ENCODE data around the gene SNN. TPM values are rescaled to one million over a fixed set of nuclear protein-coding genes. Genes with fewer than 3 reads are reported as not detected.

SNN gene
- total and polyA plus RNA-seq, 2 of the 4 experiments (the other 2 are of a cell fraction): 10.0 to 13.0 TPM

- TF ChIP-seq CEBPB (IDR thresholded peaks at IDR 0.05; ENCODE audit: low read depth, low read length): no peak
- TF ChIP-seq ELK1 (IDR thresholded peaks at IDR 0.05; ENCODE audit: borderline replicate concordance, low read depth, low read length): no peak
- TF ChIP-seq FOS (IDR thresholded peaks at IDR 0.05; ENCODE audit: low read depth, low read length): no peak
- TF ChIP-seq, protein P1, sequence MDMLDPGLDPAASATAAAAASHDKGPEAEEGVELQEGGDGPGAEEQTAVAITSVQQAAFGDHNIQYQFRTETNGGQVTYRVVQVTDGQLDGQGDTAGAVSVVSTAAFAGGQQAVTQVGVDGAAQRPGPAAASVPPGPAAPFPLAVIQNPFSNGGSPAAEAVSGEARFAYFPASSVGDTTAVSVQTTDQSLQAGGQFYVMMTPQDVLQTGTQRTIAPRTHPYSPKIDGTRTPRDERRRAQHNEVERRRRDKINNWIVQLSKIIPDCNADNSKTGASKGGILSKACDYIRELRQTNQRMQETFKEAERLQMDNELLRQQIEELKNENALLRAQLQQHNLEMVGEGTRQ (IDR thresholded peaks at IDR 0.05; ENCODE audit: low read depth, low read length): no peak
- no peak for TF ChIP-seq CHD1 (IDR thresholded peaks at IDR 0.05; ENCODE audit: low read depth, low read length)
- no peak for TF ChIP-seq MAZ (IDR thresholded peaks at IDR 0.05; ENCODE audit: borderline replicate concordance, low read depth, low read length)
- TF ChIP-seq RFX5 (IDR thresholded peaks at IDR 0.05; ENCODE audit: low read depth, low read length): no peak
- no peak for TF ChIP-seq RAD21 (IDR thresholded peaks at IDR 0.05; ENCODE audit: low read length)
- TF ChIP-seq NFE2L2 (IDR thresholded peaks at IDR 0.05; ENCODE audit: low read depth, low read length): no peak
- TF ChIP-seq RCOR1 (IDR thresholded peaks at IDR 0.05; ENCODE audit: insufficient replicate concordance, low read length): no peak
- TF ChIP-seq, protein P2, sequence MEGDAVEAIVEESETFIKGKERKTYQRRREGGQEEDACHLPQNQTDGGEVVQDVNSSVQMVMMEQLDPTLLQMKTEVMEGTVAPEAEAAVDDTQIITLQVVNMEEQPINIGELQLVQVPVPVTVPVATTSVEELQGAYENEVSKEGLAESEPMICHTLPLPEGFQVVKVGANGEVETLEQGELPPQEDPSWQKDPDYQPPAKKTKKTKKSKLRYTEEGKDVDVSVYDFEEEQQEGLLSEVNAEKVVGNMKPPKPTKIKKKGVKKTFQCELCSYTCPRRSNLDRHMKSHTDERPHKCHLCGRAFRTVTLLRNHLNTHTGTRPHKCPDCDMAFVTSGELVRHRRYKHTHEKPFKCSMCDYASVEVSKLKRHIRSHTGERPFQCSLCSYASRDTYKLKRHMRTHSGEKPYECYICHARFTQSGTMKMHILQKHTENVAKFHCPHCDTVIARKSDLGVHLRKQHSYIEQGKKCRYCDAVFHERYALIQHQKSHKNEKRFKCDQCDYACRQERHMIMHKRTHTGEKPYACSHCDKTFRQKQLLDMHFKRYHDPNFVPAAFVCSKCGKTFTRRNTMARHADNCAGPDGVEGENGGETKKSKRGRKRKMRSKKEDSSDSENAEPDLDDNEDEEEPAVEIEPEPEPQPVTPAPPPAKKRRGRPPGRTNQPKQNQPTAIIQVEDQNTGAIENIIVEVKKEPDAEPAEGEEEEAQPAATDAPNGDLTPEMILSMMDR (conservative IDR thresholded peaks at IDR 0.05; ENCODE audit: low read depth, low read length): no peak
- no peak for TF ChIP-seq POLR2A (IDR thresholded peaks at IDR 0.05; ENCODE audit: low read depth, low read length)
- TF ChIP-seq MAFK (IDR thresholded peaks at IDR 0.05; ENCODE audit: low read depth, low read length): no peak
- no peak for TF ChIP-seq BHLHE40 (IDR thresholded peaks at IDR 0.05; ENCODE audit: low read depth, low read length)
- Histone ChIP-seq H2BK120ac (ENCODE audit: low read depth, low read length) (peak overlapping the region; percentile 28), H3K79me1 (ENCODE audit: low read depth in 1 of 2, low read length in 2 of 2) (no peaks in the 10 kb centered on the region; a peak in 1 of 4 replicates), H3K9ac (ENCODE audit: low read depth, low read length) (no peak overlapping the region), H3K27ac (ENCODE audit: insufficient read depth, low read length) (no peak overlapping the region), H4K5ac (ENCODE audit: low read depth, low read length) (no peak overlapping the region), H2AFZ (replicated peaks; ENCODE audit: low read length, poor library complexity) (no peak overlapping the region), H3K4me3 (ENCODE audit: insufficient read depth, low read depth, low read length) (no peak overlapping the region), H3K4ac (ENCODE audit: low read depth, low read length) (0 out of 2 replicates have a peak overlapping the region, but pooled peaks have one; percentile 11), H3K36me3 (ENCODE audit: control insufficient read depth, insufficient read depth, low read length) (no peaks in the 10 kb centered on the region), H2AK5ac (ENCODE audit: low read depth, low read length) (peak overlapping the region; percentile 42; the same call in 1 of the 2 replicates), H3K9me3 (ENCODE audit: control insufficient read depth, insufficient read depth, low read length) (no peaks in the 10 kb centered on the region), H2AK9ac (replicated peaks; ENCODE audit: low read depth, low read length, poor library complexity) (no peak overlapping the region), H4K91ac (ENCODE audit: insufficient read depth, low read depth, low read length) (peak overlapping the region; percentile 22; the same call in 1 of the 2 replicates), H2BK20ac (ENCODE audit: low read depth, low read length) (peak overlapping the region; percentile 26), H2BK5ac (ENCODE audit: low read depth, low read length, poor library complexity, severe bottlenecking) (no peak overlapping the region), H4K20me1 (ENCODE audit: insufficient read depth, low read length) (peaks cover 2% of the 10 kb centered on the region; the same call in 1 of the 2 replicates), H3K14ac (replicated peaks; ENCODE audit: low read depth, low read length) (no peak overlapping the region), H3K56ac (ENCODE audit: extremely low read depth, insufficient read depth, low read length) (no peak overlapping the region), H3K27me3 (ENCODE audit: control insufficient read depth, insufficient read depth, low read length) (no peaks in the 10 kb centered on the region), H3K4me2 (ENCODE audit: low read depth, low read length) (no peak overlapping the region), H3K4me1 (ENCODE audit: control insufficient read depth, insufficient read depth, low read length) (peaks cover 28% of the 10 kb centered on the region), H4K8ac (ENCODE audit: low read depth in 2 of 2, low read length in 2 of 2) (no peak overlapping the region), H3K18ac (ENCODE audit: low read depth, low read length) (no peak overlapping the region), H3K9me1 (ENCODE audit: insufficient read depth, low read length) (peaks cover 16% of the 10 kb centered on the region), H3K23ac (ENCODE audit: low read depth, low read length) (no peak overlapping the region), H2BK15ac (ENCODE audit: low read depth, low read length) (peak overlapping the region; percentile 77; the same call in 1 of the 3 replicates)
- no TSS peak for BruUV-seq (replicated peaks)
- no CpG with 5 or more reads among the region's 12 CpGs for WGBS, 2 experiments (ENCODE audit: extremely low coverage in 2 of 2, insufficient read length in 1 of 2)
- dilution Hi-C loops (cut with HindIII; ENCODE audit: low sequenced_read_pairs, unreplicated experiment) (no loop called here), in situ Hi-C loops (cut with MboI; ENCODE audit: low sequenced_read_pairs) (no loop called here), intact Hi-C loops (cut with micrococcal nuclease) (no loop called here)
- POLR2A ChIA-PET (ENCODE audit: unreplicated experiment): no interaction called here
- CTCF ChIA-PET: interaction anchor here (0.7 kb wide), 1 partner anchor 104 kb away, joined by 3 read pairs; no protein-coding TSS in a partner anchor
- DNase-seq: no peak
- ATAC-seq (ENCODE audit: low read depth): no peak
Measured at GRCh38 chr16:11635679-11636171, 32.5 kb upstream of the SNN start.
